Astrocyte of the cerebellum (primary cell): ENCODE results near the gene RANBP10.

Experiments used
- DNase-seq: peaks from one replicate; pipeline ENCODE4 v3.0.0-alpha.2; 2011; ENCODE audit warnings: low read depth
- H3K4me3 ChIP-seq: 2 replicates; pipeline ENCODE4 v1.5.1; 2011; ENCODE audit warnings: mild to moderate bottlenecking, low read depth, low read length, moderate library complexity
- in situ Hi-C: cut with HindIII; loops from 2 replicates; pipeline ENCODE4 v1.10.0; 2017; ENCODE audit warnings: low sequenced_read_pairs
- TF ChIP-seq, protein P1 (sequence below): IDR thresholded peaks from 2 replicates; pipeline ENCODE4 v1.5.1; 2012; ENCODE audit warnings: low read length, low read depth, moderate library complexity, mild to moderate bottlenecking; ENCODE audit errors: missing control alignments

RANBP10 gene

DNA sequence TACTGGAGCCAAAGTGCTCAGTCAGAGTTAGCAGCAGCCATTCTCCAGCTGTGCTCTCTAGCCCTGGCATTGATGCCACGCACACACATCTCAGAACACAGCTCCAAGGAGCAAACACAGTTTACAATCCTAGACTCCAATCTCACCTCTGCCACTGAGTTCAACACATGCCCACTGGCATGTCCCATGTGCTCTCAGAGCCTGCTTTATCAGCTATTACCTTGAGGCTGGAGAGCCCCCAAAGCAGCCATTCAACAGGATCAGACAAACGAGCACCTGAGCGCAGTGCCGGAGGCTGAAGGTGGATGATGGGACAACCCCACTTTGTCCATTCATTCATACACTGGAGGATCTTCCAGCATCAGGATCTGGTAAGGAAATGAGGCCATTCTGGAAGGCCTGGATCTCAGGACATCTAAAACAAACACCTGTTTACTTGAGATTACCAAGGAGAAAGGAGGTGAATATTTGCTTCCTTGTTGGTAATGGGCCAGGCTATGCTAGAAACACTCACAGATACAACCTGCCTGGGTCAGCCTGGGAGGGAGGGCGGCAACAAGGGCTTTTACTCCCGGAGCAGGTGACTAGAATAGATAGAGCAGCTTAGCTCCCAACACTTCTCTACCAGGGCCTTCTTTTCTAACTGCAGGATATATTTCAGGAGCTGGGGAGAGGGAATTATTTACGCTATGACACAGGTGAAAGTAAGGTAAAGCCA lies 25.4 kb downstream of the RANBP10 start:
- no peak for DNase-seq
- no peak overlapping the region for H3K4me3 ChIP-seq
- TF ChIP-seq, protein P1, sequence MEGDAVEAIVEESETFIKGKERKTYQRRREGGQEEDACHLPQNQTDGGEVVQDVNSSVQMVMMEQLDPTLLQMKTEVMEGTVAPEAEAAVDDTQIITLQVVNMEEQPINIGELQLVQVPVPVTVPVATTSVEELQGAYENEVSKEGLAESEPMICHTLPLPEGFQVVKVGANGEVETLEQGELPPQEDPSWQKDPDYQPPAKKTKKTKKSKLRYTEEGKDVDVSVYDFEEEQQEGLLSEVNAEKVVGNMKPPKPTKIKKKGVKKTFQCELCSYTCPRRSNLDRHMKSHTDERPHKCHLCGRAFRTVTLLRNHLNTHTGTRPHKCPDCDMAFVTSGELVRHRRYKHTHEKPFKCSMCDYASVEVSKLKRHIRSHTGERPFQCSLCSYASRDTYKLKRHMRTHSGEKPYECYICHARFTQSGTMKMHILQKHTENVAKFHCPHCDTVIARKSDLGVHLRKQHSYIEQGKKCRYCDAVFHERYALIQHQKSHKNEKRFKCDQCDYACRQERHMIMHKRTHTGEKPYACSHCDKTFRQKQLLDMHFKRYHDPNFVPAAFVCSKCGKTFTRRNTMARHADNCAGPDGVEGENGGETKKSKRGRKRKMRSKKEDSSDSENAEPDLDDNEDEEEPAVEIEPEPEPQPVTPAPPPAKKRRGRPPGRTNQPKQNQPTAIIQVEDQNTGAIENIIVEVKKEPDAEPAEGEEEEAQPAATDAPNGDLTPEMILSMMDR: no peak
- in situ Hi-C loops: no loop called here

DNA sequence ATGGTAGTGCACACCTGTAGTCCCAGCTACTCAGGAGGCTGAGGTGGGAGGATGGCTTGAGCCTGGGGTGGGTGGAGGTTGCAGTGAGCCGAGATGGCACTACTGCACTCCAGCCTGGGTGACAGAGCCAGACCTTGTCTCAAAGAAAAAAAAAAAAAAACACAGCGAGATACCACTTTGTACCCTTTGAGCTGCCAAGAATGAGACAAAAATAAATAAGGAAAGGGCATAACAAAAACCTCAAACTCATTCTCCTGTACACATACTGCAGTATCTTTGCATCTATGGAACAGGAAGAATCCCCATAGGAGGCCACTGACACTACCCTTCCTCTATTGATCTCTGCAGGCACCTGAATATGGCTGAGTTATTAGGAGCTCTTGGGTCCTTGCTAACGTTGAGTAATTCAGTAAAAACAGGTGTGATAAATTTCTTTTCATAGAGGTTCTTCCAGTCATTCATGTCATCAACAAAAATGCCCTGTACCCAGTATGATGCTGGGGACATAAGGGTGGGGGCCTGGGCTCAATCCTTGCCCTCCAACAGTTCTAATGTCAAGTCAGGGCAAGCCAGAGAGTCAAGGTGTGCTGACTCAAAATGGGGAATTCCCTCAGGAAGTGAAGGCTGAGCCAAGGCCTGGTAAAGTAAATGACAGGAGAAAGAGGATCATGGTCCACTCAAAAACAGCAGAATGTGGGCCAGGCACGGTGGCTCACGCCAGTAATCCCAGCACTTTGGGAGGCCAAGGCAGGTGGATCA lies 26.9 kb downstream of the RANBP10 start:
- DNase-seq: no peak
- in situ Hi-C loops: no loop called here
- H3K4me3 ChIP-seq: no peak overlapping the region
- TF ChIP-seq, protein P1: no peak

DNA sequence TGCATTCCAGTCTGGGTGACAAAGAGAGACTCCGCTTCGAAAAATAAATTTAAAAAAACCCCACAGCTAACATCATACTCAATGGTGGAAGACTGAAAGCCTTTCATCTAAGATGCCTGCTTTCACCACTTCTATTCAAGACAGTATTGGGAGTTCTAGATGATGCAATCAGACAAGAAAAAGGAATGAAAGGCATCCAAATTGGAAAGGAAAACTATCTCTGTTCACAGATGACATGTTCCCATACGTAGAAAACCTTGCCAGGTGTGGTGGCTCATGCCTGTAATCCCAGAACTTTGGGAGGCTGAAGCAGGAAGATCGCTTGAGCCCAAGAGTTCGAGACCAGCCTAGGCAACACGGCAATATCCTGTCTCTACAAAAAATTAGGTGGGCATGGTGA lies 31.1 kb downstream of the RANBP10 start:
- no peak for DNase-seq
- no peak overlapping the region for H3K4me3 ChIP-seq
- in situ Hi-C loops: no loop called here
- TF ChIP-seq, protein P1: no peak

DNA sequence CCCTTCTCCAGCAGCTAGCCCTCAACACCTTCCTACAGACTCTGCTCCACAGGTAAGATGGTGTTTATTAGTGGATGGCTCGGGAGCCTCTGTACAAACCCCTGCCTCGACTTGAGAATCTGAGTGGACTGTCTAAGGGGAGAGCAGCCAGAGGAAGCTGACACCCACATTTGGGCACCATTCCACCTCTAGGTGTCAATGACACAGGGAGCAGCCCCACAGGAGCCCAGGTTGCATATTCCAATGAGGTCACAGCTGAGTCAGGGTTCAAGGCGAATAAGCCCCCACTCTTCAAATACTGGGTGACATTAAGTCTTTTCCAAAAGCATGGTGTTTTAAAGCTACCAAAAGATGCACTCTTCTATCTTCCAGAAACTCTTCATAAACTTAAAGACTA lies 31.9 kb downstream of the RANBP10 start:
- in situ Hi-C loops: no loop called here

DNA sequence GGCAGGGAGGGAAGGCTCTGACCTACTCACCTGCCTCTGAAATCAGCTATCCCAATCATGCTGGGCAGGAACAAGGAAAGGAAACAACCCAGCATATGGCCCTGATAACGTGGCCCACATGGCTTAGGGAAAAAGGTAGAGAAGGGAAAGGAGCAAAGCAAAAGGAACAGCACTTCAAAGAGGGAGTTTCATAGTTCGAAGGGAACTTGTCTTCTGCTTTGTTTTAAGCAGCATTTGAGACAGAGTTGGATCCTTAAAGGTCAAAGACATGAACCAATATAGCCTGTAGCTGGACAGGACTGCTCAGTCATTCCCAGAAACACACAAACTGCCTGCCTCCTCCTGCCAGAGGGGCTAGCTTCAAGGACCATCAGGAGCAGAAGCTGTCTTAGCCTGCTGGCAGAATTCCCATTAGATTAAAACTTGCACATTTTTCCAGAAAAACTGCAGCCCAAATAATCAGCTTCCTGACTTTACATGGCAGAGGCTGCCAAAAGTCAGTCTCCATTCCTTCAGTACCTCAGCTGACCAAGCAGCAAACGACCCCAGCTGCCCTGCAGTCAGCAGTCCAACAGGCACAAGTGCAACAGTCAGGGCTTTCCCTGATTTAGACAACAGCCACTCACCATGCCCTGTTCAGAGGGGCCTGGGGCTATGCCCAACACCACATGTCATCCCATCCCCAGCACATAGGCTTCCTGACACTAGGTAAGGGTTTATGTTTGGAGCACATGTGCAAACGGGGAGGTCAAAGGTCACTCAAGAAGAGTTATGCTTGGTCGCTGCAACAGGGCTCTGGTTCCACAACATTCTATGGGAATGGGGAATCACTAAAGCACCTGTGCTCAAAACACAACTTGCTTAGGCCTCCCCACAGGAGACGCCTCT lies 32.5 kb downstream of the RANBP10 start:
- TF ChIP-seq, protein P1: no peak
- in situ Hi-C loops: no loop called here

More for the DNA sequence above, 31.9 kb downstream of the RANBP10 start:
- no peak for DNase-seq
- H3K4me3 ChIP-seq: no peak overlapping the region
- TF ChIP-seq, protein P1: no peak

DNA sequence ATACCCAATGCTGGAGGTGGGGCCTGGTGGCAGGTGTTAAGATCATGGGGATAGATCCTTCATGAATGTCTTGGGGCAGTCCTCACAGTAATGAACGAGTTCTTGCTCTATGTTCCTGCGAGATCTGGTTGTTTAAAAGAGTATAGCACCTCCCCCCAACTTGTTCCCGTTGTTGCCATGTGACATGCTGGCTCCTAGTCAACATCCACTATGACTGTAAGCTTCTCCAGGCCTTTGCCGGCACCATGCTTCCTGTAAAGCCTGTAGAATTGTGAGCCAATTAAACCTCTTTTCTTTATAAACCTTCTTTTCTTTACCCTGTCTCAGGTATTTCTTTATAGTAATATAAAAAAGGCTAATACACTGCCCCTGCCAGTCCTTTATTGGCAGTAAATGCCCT lies 33.3 kb downstream of the RANBP10 start:
- no peak overlapping the region for H3K4me3 ChIP-seq
- DNase-seq: no peak
- in situ Hi-C loops: no loop called here
- TF ChIP-seq, protein P1: no peak

More for the DNA sequence above, 32.5 kb downstream of the RANBP10 start:
- no peak overlapping the region for H3K4me3 ChIP-seq
- DNase-seq: no peak
